Activated CD4-positive, alpha-beta T cell treated with anti-CD3 and anti-CD28 coated beads, Interleukin-10, Interleukin-2, amounts not matched to agents 100 ng/mL and 50 ng/mL, durations not matched to agents 16 hours and 8 hours (primary cell): ENCODE results near the gene CASZ1.

Source experiments
- DNase-seq: peaks from one replicate; pipeline ENCODE4 v3.0.0-alpha.2; 2020

CASZ1 gene, protein sequence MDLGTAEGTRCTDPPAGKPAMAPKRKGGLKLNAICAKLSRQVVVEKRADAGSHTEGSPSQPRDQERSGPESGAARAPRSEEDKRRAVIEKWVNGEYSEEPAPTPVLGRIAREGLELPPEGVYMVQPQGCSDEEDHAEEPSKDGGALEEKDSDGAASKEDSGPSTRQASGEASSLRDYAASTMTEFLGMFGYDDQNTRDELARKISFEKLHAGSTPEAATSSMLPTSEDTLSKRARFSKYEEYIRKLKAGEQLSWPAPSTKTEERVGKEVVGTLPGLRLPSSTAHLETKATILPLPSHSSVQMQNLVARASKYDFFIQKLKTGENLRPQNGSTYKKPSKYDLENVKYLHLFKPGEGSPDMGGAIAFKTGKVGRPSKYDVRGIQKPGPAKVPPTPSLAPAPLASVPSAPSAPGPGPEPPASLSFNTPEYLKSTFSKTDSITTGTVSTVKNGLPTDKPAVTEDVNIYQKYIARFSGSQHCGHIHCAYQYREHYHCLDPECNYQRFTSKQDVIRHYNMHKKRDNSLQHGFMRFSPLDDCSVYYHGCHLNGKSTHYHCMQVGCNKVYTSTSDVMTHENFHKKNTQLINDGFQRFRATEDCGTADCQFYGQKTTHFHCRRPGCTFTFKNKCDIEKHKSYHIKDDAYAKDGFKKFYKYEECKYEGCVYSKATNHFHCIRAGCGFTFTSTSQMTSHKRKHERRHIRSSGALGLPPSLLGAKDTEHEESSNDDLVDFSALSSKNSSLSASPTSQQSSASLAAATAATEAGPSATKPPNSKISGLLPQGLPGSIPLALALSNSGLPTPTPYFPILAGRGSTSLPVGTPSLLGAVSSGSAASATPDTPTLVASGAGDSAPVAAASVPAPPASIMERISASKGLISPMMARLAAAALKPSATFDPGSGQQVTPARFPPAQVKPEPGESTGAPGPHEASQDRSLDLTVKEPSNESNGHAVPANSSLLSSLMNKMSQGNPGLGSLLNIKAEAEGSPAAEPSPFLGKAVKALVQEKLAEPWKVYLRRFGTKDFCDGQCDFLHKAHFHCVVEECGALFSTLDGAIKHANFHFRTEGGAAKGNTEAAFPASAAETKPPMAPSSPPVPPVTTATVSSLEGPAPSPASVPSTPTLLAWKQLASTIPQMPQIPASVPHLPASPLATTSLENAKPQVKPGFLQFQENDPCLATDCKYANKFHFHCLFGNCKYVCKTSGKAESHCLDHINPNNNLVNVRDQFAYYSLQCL (N-terminal part only)

GRCh38 chr1:10796029-10796944, at the start of gene CASZ1:
Gene CASZ1 (minus strand): TSS chr1:10796646. CDS start chr1:10693889, 102,757 bp downstream.
- no peak for DNase-seq

DNA sequence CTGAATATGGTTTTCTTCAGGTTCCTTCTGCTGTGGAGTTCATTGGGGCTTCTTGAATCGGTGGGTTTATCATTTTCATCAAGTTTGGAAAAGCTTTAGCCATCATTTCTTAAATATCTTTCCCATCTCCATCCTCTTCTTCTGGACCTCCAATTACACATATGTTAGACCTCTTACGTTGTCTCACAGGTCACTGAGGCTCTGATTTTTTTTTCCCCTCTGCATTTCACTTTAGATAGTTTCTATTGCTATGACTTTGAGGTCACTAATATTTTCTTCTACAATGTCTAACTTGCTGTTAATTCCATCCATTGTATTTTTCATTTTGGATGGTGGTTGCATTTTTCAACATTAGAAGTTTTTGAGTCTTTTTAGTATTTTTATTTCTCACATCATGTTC, 47.3 kb upstream of the CASZ1 start:
- no peak for DNase-seq

- DNase-seq, result no peak
Measured at GRCh38 chr1:10841118-10841517, 44.7 kb upstream of the CASZ1 start.

GRCh38 chr1:10839188-10839770, 42.8 kb upstream of the CASZ1 start:
- DNase-seq, result no peak

DNA sequence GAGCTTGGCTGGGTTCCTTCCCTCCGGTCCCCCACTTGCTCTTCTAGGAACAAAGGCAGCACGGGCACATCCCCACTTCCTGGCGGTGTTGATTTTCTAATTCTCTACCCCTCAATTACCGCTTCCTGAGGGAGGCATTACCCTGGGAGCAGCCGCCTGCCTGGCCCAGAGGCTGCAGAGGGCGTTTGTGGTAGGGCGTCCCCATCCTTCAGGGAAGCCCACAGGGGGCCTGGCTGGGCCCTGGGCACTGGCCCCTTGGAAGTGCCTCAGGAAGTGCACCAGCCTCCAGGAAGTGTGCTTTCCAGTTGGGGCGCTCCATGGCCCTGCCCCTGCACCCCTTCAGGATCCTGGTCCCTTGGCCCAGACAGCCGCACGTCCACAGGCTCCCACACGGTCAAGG, 42.1 kb upstream of the CASZ1 start:
- no peak for DNase-seq

- DNase-seq, result no peak
Measured at GRCh38 chr1:10836726-10837125, 40.3 kb upstream of the CASZ1 start.

DNA sequence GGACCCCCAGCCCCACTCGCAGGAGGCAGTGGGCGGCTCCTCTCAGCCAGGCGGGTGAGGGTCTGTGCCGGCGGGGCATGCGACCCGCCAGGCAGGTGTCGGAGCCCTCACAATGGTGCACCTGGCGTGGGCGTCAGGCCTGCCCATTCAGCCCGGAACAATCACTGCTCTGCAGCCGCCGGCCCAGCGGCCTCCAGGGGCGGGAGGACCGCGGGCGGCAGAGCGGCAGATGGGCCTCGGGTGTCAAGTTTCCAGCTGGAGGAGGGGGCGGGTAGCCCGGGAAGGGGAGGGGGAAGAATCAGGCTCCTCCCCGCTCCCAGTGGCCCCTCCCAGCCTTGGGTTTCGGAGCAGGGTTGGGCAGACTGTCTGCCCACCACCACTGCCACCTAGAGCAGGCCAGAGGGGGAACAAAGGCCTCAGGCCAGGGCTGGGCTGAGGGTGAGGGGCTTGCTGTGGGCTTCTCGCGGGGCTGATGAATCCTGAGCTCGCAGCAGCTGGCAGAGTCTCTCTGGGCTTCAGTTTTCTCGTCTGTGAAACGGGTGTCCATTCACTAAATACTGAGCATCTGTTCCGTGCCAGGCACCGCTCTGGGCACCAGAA, 39.5 kb upstream of the CASZ1 start:
- no peak for DNase-seq

GRCh38 chr1:10835421-10835820, 39.0 kb upstream of the CASZ1 start:
- DNase-seq, result no peak

DNA sequence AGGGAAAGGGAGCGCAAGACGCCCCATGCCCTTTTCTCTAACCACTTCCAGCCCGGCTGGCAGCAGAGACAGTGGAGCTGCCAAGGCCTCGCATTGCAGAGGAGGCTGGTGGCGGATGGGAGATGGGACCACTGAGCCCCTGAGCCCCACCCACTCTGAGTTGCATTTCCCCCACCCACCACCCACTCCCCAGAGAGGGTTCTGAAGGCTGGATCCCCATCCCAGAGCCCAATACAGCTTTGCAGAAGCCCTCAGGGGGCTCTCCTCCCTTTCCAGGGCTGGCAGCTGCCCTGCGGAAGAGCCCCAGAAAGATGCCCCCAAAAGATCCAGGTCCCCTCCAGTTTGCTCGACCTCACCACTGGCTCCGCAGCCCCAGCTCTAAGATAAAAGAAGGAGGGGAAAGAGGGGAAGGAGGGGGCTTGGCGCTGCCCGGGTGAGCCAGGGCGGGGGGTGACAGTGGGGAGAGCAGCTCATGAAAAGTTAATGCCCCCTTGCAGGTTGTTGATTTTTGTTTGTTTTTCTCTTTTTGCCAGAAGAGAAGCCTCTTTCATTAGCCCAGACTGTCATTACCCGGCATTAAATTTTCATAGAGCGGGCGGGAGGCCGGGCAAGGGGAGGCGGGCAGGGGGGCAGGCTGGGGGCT, 38.4 kb upstream of the CASZ1 start:
- DNase-seq, result no peak

DNA sequence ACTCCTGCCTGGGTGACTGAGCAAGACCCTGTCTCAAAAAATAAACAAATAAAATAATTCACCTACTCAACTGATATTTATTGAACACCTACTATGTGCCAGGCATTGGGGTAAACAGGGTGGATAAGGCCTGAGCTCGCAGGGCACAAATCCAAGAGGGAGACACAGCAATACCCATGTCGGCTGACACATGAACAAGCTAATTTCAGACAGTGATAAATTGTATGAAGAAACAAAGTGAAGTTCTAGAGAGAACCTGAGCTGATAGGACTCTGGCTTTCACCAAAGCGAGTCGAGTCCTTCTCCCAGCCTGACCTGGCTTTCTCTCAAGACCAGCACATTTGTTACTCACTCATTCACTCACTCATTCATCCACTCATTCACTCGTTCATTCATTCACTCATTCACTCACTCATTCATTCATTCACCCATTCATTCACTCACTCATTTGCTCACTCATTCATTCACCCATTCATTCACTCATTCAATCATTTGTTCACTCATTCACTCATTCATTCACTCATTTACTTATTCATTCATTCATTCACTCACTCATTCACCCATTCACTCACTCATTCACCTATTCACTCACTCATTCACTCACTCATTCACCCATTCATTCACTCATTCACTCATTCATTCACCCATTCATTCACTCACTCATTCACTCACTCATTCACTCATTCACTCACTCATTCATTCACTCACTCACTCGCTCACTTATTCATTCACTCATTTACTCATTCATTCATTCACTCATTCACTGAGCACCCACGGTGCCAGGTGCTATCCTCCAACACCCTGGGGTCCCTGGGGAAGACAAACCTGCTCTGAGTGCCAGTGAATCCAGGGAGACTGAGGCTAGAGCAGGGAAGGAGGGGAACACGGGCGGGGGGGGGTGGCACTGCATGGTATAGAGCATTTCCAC, 37.4 kb upstream of the CASZ1 start:
- no peak for DNase-seq

- DNase-seq, result no peak
Measured at GRCh38 chr1:10832703-10833102, 36.3 kb upstream of the CASZ1 start.

DNA sequence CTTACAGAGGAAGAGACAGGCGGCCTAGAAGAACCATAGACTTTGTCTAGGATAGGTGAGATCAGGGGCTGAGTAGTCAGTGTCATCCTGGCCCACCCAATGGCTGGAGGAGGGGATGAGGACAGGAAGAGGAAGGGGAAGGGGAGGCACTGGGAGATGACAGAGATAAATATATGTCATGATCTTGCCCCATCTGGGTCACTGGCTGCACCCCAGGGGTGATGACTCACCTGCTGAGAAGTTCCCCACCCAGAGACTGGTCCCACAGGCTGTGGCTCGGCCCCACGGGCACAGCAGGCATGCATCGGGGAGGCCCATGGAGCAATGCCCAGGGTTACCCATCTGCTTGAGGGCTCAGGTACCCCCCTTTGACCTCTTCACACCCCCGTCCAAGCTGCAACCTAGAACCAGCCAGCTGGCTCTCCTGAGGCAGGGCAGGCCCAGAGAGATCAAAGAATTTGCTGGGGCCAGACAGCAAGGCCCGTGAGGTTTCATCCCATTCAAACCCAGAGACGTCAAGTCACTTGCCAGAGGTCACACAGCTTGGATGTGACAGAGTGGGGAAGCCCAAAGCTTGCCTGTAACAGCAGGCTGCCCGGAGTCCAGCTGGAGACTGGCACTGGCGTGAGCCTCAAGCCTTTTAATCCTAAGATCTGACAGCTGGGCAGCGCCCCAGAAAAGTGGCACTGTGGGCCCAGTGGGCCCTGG, 34.7 kb upstream of the CASZ1 start:
- peak; percentile 4 for DNase-seq

DNA sequence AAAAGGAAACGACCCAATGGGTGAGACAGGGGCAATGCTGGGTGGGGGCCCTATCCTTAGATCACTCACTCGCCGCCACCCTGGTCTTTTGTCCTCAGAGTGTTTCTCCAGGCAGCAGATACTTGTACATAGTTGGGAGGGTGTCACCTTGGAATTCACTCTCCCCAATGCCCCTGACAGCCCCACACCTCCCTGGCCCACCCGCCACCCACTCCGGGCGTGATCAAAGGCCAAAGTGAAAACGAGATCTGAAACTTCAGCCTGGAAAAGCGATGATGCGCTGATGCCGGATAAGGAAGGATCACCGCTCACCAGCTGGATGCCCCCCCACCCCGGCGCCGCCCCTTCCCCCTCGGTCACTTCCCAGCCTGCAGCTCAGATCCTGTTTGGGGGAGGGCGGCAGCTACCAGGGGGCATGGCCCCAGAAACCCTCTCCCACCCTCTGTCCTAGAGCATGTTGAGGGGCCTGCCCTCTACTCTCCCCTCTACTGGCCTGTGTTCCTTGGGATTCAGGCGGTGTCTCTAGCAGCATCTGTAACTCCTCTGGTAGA, 33.6 kb upstream of the CASZ1 start:
- no peak for DNase-seq

DNA sequence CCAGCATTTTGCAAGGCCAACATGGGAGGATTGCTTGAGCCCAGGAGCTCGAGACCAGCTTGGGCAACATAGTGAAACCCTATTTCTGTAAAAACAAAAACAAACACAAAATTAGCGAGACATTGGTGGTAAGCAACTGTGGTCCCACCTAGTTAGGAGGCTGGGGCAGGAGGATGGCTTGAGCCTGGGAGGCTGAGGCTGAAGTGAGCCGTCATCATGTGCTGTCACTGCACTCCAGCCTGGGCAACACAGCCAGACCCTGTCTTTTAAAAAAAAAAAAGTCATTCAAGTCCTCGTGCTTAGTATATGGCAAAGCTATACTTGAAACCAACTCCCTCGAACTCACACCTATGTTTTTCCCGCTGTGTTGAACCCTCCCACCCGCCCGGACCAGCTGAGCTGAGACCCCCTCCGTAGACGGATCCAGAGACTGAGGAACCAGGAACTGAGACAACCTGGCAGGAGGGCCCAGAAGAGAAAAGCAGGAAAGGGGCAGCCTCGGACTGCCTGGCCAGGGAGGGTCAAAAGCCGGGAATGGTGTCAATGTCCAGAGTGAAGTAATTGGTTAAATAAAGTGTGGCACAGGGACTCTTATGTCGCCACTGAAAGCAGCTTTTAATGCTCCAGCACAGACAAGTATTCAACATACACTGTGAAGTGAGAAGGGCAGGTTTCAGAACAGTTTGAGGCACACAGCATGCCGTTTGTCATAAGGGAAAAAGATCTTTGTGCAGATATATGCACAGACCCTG, 32.8 kb upstream of the CASZ1 start:
- DNase-seq, result no peak

- no peak for DNase-seq
Measured at GRCh38 chr1:10827377-10828333, 31.2 kb upstream of the CASZ1 start.

GRCh38 chr1:10825592-10825991, 29.1 kb upstream of the CASZ1 start:
- DNase-seq, result no peak
